Measurements from ENCODE around the gene DCUN1D3. TPM values are rescaled to one million over a fixed set of nuclear protein-coding genes. Genes with fewer than 3 reads are reported as not detected.

The DCUN1D3 gene
- total RNA-seq, 1 experiment from 2014 or later: 16.4 TPM

- TF ChIP-seq CTCF (IDR thresholded peaks at IDR 0.05 in 2 of 3, conservative IDR thresholded peaks at IDR 0.05 in 1 of 3; ENCODE audit: borderline replicate concordance in 1 of 3, insufficient read depth in 1 of 3, low read depth in 2 of 3, low read length in 2 of 3) (no peak), MAX (IDR thresholded peaks at IDR 0.05) (no peak), RAD21 (IDR thresholded peaks at IDR 0.05; ENCODE audit: low read depth) (no peak), YY1 (IDR thresholded peaks at IDR 0.05; ENCODE audit: extremely low read depth, insufficient replicate concordance, low read depth, low read length) (no peak), EZH2 (IDR thresholded peaks at IDR 0.05) (no peak), CEBPB (IDR thresholded peaks at IDR 0.05; ENCODE audit: low read depth) (no peak), REST (IDR thresholded peaks at IDR 0.05; ENCODE audit: low read depth) (no peak)
These were observed 10.4 kb downstream of the DCUN1D3 start (continued) for GRCh38 chr16:20889625-20890275.

- no peak overlapping the region for H3K4me2 ChIP-seq (ENCODE audit: low read length)
- no peaks in the 10 kb centered on the region for H3K9me3 ChIP-seq (ENCODE audit: control insufficient read depth in 1 of 2, insufficient read depth in 1 of 2, low read depth in 1 of 2, low read length in 2 of 2)
- no TSS peak for BruUV-seq (replicated peaks)
- no peaks in the 10 kb centered on the region for H3K36me3 ChIP-seq (ENCODE audit: control insufficient read depth in 1 of 2, insufficient read depth in 2 of 2, low read length in 2 of 2)
- ChIA-PET CTCF (no interaction called here), POLR2A (no interaction called here), RAD21 (ENCODE audit: low non-redundant PET in 1 of 2, low total read pairs in 2 of 2, uncharacterized antibody in 2 of 2, unreplicated experiment in 2 of 2) (no interaction called here)
- DNase-seq (ENCODE audit: low read depth, low spot score) (no peak), ATAC-seq (no peak)
- intact Hi-C loops (cut with micrococcal nuclease): no loop called here
- peaks cover 73% of the 10 kb centered on the region for H3K79me2 ChIP-seq (ENCODE audit: insufficient read depth, low read length)
- H3K4me1 ChIP-seq (ENCODE audit: control insufficient read depth in 1 of 2, insufficient read depth in 2 of 2, low read length in 2 of 2): peaks cover 3 to 9% of the 10 kb centered on the region in 2 experiments; a peak in 3 of 4 replicates
- H2AFZ ChIP-seq (ENCODE audit: low read depth, low read length, poor library complexity, severe bottlenecking): no peak overlapping the region
- no peaks in the 10 kb centered on the region for H4K20me1 ChIP-seq (ENCODE audit: insufficient read depth)
- no peaks in the 10 kb centered on the region for H3K9me2 ChIP-seq (ENCODE audit: insufficient read depth)
- H3K27ac ChIP-seq (ENCODE audit: low read depth, low read length): no peak overlapping the region
- H3K4me3 ChIP-seq (replicated peaks in 1 of 2; ENCODE audit: low read depth in 1 of 2, low read length in 2 of 2): no peak overlapping the region
- H3K27me3 ChIP-seq (ENCODE audit: insufficient read depth, low read length): no peaks in the 10 kb centered on the region
- no peak overlapping the region for H3K9ac ChIP-seq (ENCODE audit: low read length)
- TF ChIP-seq SP1 (IDR thresholded peaks at IDR 0.05; ENCODE audit: low read depth): no peak
- no peak for TF ChIP-seq ZFX (IDR thresholded peaks at IDR 0.05)
- TF ChIP-seq ZBTB33 (IDR thresholded peaks at IDR 0.05; ENCODE audit: extremely low read depth, insufficient replicate concordance, low read length): no peak
- TF ChIP-seq CBX3 (IDR thresholded peaks at IDR 0.05; ENCODE audit: low read depth): no peak
- no peak for TF ChIP-seq POLR2A (IDR thresholded peaks at IDR 0.05; ENCODE audit: borderline replicate concordance, extremely low read depth, insufficient read depth, insufficient read length)
- no peak for TF ChIP-seq POLR2AphosphoS5 (IDR thresholded peaks at IDR 0.05; ENCODE audit: low read depth, low read length)
- TF ChIP-seq ELF1 (IDR thresholded peaks at IDR 0.05; ENCODE audit: borderline replicate concordance, low read depth): no peak
- TF ChIP-seq YY1 (IDR thresholded peaks at IDR 0.05; ENCODE audit: extremely low read depth, insufficient replicate concordance, low read depth, low read length): no peak
- no peak for TF ChIP-seq JUND (IDR thresholded peaks at IDR 0.05)
These were observed 13.0 kb downstream of the DCUN1D3 start for GRCh38 chr16:20887207-20887606.
